Kidney (tissue), 14 donors: ENCODE data around the gene ARAF. TPM values are rescaled to one million over a fixed set of nuclear protein-coding genes. Genes with fewer than 3 reads are reported as not detected.

ENCODE experiments used
- DNase-seq, 5 donors: peaks; one replicate each; pipeline ENCODE4 v3.0.0-alpha.2; 2013 to 2020
- FAIRE-seq: peaks from 2 replicates; lab custom pipeline; 2012; peaks lifted over from hg19 to GRCh38; lab: Jason Lieb, UNC
- H3K27ac ChIP-seq, 2 donors: one replicate each; pipeline ENCODE4 v1.7.0; 2013; ENCODE audit warnings: low read depth in 2 of 2, low read length in 2 of 2, inconsistent platforms in 1 of 2
- H3K27me3 ChIP-seq: one replicate; pipeline ENCODE4 v1.7.1; 2013; ENCODE audit warnings: low read length, inconsistent platforms; ENCODE audit not compliant: control insufficient read depth, insufficient read depth
- H3K36me3 ChIP-seq, 3 donors: one replicate each; pipeline versions ENCODE4 v1.7.0 to v1.7.1; 2013; ENCODE audit warnings: low read length in 3 of 3, control low read depth in 1 of 3, inconsistent platforms in 1 of 3; ENCODE audit not compliant: insufficient read depth in 3 of 3, control insufficient read depth in 2 of 3
- H3K4me1 ChIP-seq, 3 donors: one replicate each; pipeline versions ENCODE4 v1.7.0 to v1.7.1; 2013; ENCODE audit warnings: low read length in 3 of 3, inconsistent platforms in 1 of 3, low read depth in 1 of 3; ENCODE audit not compliant: control insufficient read depth in 2 of 3, insufficient read depth in 2 of 3
- H3K4me3 ChIP-seq, 3 donors: one replicate each; pipeline versions ENCODE4 v1.7.0 to v1.8.1; 2013; ENCODE audit warnings: low read length in 3 of 3, control low read depth in 1 of 3, inconsistent platforms in 1 of 3
- H3K9ac ChIP-seq, 3 donors: one replicate each; pipeline versions ENCODE4 v1.7.0 to v1.7.1; 2013; ENCODE audit warnings: low read length in 3 of 3, control low read depth in 1 of 3, inconsistent platforms in 1 of 3
- H3K9me3 ChIP-seq, 3 donors: one replicate each; pipeline versions ENCODE4 v1.7.0 to v1.7.1; 2013; ENCODE audit warnings: low read length in 3 of 3, control low read depth in 1 of 3, inconsistent platforms in 1 of 3; ENCODE audit not compliant: control insufficient read depth in 2 of 3, insufficient read depth in 1 of 3
- intact Hi-C: fragments of 100-400 bp; cut with DNase I; formaldehyde crosslinking; loops from one replicate; pipeline ENCODE4 v1.11.1; 2022
- polyA plus RNA-seq: library from polyadenylated mRNA; stranded (reverse); fragments of 350-450 nt; fragmentation: Illumina TruSeq; extraction: RNeasy Lipid Tissue Mini Kit (QIAGEN cat#74804); gene quantifications from one replicate; pipeline ENCODE4 v1.2.3, GENCODE V29; 2014; ENCODE audit warnings: low read depth, low replicate concordance; ENCODE audit not compliant: insufficient read depth
- total RNA-seq: library from RNA; stranded (reverse); fragmentation: NEBNext Ultra II Directional; extraction: Animal tissue kit (Norgen Biotek cat#: 25700); gene quantifications from one replicate; pipeline ENCODE4 v1.2.1, GENCODE V29; 2021
- TF ChIP-seq, protein P1 (sequence below): IDR thresholded peaks from 3 replicates; pipeline ENCODE4 v1.5.1; 2012; ENCODE audit warnings: mild to moderate bottlenecking, moderate library complexity, borderline replicate concordance; ENCODE audit not compliant: insufficient read depth; ENCODE audit errors: extremely low read depth
- donor health status: control.
- donor health status: control.
- donor health status: control.
- donor health status: control.
- donor health status: control.
- donor health status: DM: yes; HTN: yes; CAD: no.
- donor health status: Normal renal cell carcinoma (clear cell type).

Gene ARAF
- total and polyA plus RNA-seq, 2 donors from 2014 or later = 79.4 to 105 TPM

DNA sequence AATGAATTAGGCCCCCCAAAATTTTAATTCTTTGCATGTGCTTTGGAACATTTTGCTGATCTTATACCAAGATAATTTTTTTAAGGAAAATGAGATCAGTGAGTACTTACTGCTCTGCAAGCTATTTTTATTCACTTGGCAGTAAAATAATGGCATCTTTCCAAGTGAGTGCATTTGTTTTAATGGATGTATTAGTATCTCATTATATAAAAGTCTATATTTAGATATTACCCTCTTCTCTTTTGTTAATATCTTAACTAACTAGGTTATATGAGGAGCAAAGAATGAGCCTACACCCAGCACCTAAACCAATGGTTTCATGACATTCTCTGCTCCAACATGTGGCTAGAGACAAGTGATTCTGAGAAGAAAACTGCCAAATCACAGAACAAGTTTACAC, 21.1 kb upstream of the ARAF start:
- no peak for FAIRE-seq
- Histone ChIP-seq H3K36me3 (no peaks in the 10 kb centered on the region), H3K4me1 (peaks cover 0 to 3% (median 0%) of the 10 kb centered on the region in 3 donors), H3K27me3 (no peaks in the 10 kb centered on the region), H3K27ac (peak overlapping the region in 1 of 2 donors; percentile 47), H3K9ac (no peak overlapping the region), H3K4me3 (no peak overlapping the region), H3K9me3 (no peaks in the 10 kb centered on the region)
- TF ChIP-seq, protein P1, sequence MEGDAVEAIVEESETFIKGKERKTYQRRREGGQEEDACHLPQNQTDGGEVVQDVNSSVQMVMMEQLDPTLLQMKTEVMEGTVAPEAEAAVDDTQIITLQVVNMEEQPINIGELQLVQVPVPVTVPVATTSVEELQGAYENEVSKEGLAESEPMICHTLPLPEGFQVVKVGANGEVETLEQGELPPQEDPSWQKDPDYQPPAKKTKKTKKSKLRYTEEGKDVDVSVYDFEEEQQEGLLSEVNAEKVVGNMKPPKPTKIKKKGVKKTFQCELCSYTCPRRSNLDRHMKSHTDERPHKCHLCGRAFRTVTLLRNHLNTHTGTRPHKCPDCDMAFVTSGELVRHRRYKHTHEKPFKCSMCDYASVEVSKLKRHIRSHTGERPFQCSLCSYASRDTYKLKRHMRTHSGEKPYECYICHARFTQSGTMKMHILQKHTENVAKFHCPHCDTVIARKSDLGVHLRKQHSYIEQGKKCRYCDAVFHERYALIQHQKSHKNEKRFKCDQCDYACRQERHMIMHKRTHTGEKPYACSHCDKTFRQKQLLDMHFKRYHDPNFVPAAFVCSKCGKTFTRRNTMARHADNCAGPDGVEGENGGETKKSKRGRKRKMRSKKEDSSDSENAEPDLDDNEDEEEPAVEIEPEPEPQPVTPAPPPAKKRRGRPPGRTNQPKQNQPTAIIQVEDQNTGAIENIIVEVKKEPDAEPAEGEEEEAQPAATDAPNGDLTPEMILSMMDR = no peak
- DNase-seq = peak in 1 of 5 donors; percentile 14
- intact Hi-C loops = loop anchor here (10.0 kb wide), 1 partner anchor 925 kb away; no protein-coding TSS in a partner anchor

DNA sequence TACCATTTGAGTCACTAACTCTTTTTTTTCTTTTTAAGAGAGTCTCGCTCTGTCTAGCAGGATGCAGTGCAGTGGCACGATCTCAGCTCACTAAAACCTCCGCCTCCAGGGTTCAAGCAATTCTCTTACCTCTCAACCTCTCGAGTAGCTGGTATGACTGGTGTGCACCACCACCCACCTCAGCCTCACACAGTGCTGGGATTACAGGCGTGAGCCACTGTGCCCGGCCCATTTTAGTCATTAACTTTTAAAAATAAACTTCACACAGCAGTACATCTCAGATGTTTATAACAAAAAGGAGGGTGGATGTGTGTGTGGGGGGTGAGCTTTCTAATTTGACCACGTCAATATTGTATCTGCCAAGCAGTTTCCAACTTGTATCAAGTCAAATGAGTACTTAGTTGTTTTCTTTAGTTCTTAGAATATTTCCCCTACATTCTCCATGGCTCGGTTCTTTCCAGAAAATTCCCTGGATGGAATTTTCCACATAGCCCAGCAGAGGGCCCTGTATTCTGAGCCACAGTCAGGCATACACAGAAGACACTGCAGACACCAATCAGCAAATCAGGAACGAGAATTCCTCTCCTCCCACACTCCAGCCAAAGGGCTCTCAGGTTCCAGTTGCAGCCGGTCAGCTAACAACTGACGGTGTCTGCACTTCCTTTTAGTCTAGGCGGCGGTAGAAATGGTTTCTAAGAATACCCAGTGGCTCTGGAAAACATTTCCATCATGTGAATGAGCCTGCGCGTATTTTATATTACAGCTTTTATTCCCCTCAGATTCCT, 20.1 kb upstream of the ARAF start:
- intact Hi-C loops = no loop called here
- Histone ChIP-seq H3K4me1 (peaks cover 0 to 3% (median 0%) of the 10 kb centered on the region in 3 donors), H3K27me3 (no peaks in the 10 kb centered on the region), H3K9me3 (no peaks in the 10 kb centered on the region), H3K9ac (peak overlapping the region in 2 of 3 donors; percentile 46 to 69), H3K4me3 (peak overlapping the region in 1 of 3 donors; percentile 21), H3K27ac (peak overlapping the region; percentile 88 to 94), H3K36me3 (no peaks in the 10 kb centered on the region)
- FAIRE-seq (peak; percentile 98), DNase-seq (peak in 4 of 5 donors; percentile 85 to 96 (median 90))
- TF ChIP-seq, protein P1 = peak; percentile 38

DNA sequence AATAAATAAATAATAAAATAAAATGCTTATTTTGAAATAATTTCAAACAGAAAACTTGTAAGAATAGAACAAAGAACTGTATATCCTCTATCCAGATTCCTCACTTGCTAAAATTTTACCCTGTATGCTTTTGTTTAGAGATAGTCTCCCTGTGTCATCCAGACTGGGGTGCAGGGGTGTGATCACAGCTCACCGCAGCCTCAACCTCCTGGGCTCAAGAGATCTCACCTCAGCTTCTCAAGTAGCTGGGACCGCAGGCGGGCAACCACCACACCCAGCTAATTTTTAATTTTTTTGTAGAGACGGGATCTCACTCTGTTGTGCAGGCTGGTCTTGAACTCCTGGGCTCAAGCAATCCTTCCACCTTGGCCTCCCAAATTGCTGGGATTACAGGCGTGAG, 17.5 kb upstream of the ARAF start:
- TF ChIP-seq, protein P1 = no peak
- Histone ChIP-seq H3K9ac (no peak overlapping the region), H3K4me1 (peaks cover 0 to 3% (median 0%) of the 10 kb centered on the region in 3 donors), H3K4me3 (no peak overlapping the region), H3K36me3 (no peaks in the 10 kb centered on the region), H3K27me3 (no peaks in the 10 kb centered on the region), H3K27ac (no peak overlapping the region), H3K9me3 (no peaks in the 10 kb centered on the region)
- intact Hi-C loops = no loop called here
- DNase-seq = no peak
- FAIRE-seq = no peak
